ENCODE results near the gene HINT2. TPM values are rescaled to one million over a fixed set of nuclear protein-coding genes. Genes with fewer than 3 reads are reported as not detected.

Gene HINT2
- total RNA-seq, 1 experiment from 2014 or later: 110 TPM

- CTCF ChIA-PET: no interaction called here
- H3K9me3 Mint-ChIP-seq (ENCODE audit: unreplicated experiment): no peaks in the 10 kb centered on the region
- no peak overlapping the region for H3K27ac Mint-ChIP-seq (ENCODE audit: unreplicated experiment)
- no peak overlapping the region for H3K4me3 ChIP-seq (ENCODE audit: low read depth, low read length)
- H3K4me1 ChIP-seq: peaks cover 16% of the 10 kb centered on the region
- H3K4me3 Mint-ChIP-seq (ENCODE audit: unreplicated experiment): no peak overlapping the region
- no peaks in the 10 kb centered on the region for H3K27me3 ChIP-seq (replicated peaks; ENCODE audit: control insufficient read depth, insufficient read depth, low read length)
- no peaks in the 10 kb centered on the region for H3K4me1 Mint-ChIP-seq (ENCODE audit: low read depth, unreplicated experiment)
- H3K27me3 Mint-ChIP-seq (ENCODE audit: insufficient read depth, unreplicated experiment): no peaks in the 10 kb centered on the region
- POLR2A ChIA-PET: no interaction called here
- no peak for DNase-seq
- H3K36me3 ChIP-seq (ENCODE audit: control insufficient read depth, insufficient read depth, low read length): no peaks in the 10 kb centered on the region
- no TSS peak for BruUV-seq (replicated peaks)
- intact Hi-C loops (cut with micrococcal nuclease; ENCODE audit: unreplicated experiment): no loop called here
- no peaks in the 10 kb centered on the region for H3K9me3 ChIP-seq
- TF ChIP-seq CTCF (IDR thresholded peaks at IDR 0.05; ENCODE audit: insufficient read depth in 1 of 2, low read depth in 1 of 2, low read length in 1 of 2, severe bottlenecking in 1 of 2, unreplicated experiment in 1 of 2): no peak
- no peaks in the 10 kb centered on the region for H3K36me3 Mint-ChIP-seq (ENCODE audit: insufficient read depth, unreplicated experiment)
These were observed 47.4 kb downstream of the HINT2 start for GRCh38 chr9:35767458-35767857.

GRCh38 chr9:35766997-35767396 is 47.8 kb downstream of the HINT2 start:
- no peak overlapping the region for H3K4me3 Mint-ChIP-seq (ENCODE audit: unreplicated experiment)
- H3K27me3 ChIP-seq (replicated peaks; ENCODE audit: control insufficient read depth, insufficient read depth, low read length): no peaks in the 10 kb centered on the region
- H3K4me1 ChIP-seq: peaks cover 12% of the 10 kb centered on the region
- H3K36me3 ChIP-seq (ENCODE audit: control insufficient read depth, insufficient read depth, low read length): no peaks in the 10 kb centered on the region
- intact Hi-C loops (cut with micrococcal nuclease; ENCODE audit: unreplicated experiment): no loop called here
- H3K27ac Mint-ChIP-seq (ENCODE audit: unreplicated experiment): no peak overlapping the region
- BruUV-seq (replicated peaks): no TSS peak
- H3K9me3 Mint-ChIP-seq (ENCODE audit: unreplicated experiment): no peaks in the 10 kb centered on the region
- POLR2A ChIA-PET: no interaction called here
- no peaks in the 10 kb centered on the region for H3K4me1 Mint-ChIP-seq (ENCODE audit: low read depth, unreplicated experiment)
- H3K4me3 ChIP-seq (ENCODE audit: low read depth, low read length): no peak overlapping the region
- no peak for TF ChIP-seq CTCF (IDR thresholded peaks at IDR 0.05; ENCODE audit: insufficient read depth in 1 of 2, low read depth in 1 of 2, low read length in 1 of 2, severe bottlenecking in 1 of 2, unreplicated experiment in 1 of 2)
- DNase-seq: no peak
- no peaks in the 10 kb centered on the region for H3K36me3 Mint-ChIP-seq (ENCODE audit: insufficient read depth, unreplicated experiment)
- CTCF ChIA-PET: no interaction called here
- no peaks in the 10 kb centered on the region for H3K9me3 ChIP-seq
- H3K27me3 Mint-ChIP-seq (ENCODE audit: insufficient read depth, unreplicated experiment): no peaks in the 10 kb centered on the region

- intact Hi-C loops (cut with micrococcal nuclease; ENCODE audit: unreplicated experiment): no loop called here
- Mint-ChIP-seq H3K9me3 (ENCODE audit: unreplicated experiment) (no peaks in the 10 kb centered on the region), H3K27ac (ENCODE audit: unreplicated experiment) (no peak overlapping the region), H3K36me3 (ENCODE audit: insufficient read depth, unreplicated experiment) (no peaks in the 10 kb centered on the region), H3K27me3 (ENCODE audit: insufficient read depth, unreplicated experiment) (no peaks in the 10 kb centered on the region), H3K4me1 (ENCODE audit: low read depth, unreplicated experiment) (peaks cover 8% of the 10 kb centered on the region), H3K4me3 (ENCODE audit: unreplicated experiment) (no peak overlapping the region)
- H3K4me1 ChIP-seq: no peaks in the 10 kb centered on the region
- BruUV-seq (replicated peaks): no TSS peak
- no peaks in the 10 kb centered on the region for H3K36me3 ChIP-seq (ENCODE audit: control insufficient read depth, insufficient read depth, low read length)
- H3K4me3 ChIP-seq (ENCODE audit: low read depth, low read length): no peak overlapping the region
- no peaks in the 10 kb centered on the region for H3K9me3 ChIP-seq
- no peaks in the 10 kb centered on the region for H3K27me3 ChIP-seq (replicated peaks; ENCODE audit: control insufficient read depth, insufficient read depth, low read length)
- DNase-seq: no peak
- TF ChIP-seq CTCF (IDR thresholded peaks at IDR 0.05; ENCODE audit: insufficient read depth in 1 of 2, low read depth in 1 of 2, low read length in 1 of 2, severe bottlenecking in 1 of 2, unreplicated experiment in 1 of 2): no peak
- ChIA-PET POLR2A (no interaction called here), CTCF (no interaction called here)
These were observed 51.0 kb downstream of the HINT2 start for GRCh38 chr9:35763803-35764202.

Measured in Caco-2 (cell line).